NCI-H1092 treated with DMSO at 0.1 percent for 48 hours (cell line): ENCODE results near the gene MAP3K2.

Experiments
- DNase-seq: peaks from one replicate; lab custom pipeline; 2025; lab: John Stamatoyannopoulos, UW

Gene MAP3K2

DNA sequence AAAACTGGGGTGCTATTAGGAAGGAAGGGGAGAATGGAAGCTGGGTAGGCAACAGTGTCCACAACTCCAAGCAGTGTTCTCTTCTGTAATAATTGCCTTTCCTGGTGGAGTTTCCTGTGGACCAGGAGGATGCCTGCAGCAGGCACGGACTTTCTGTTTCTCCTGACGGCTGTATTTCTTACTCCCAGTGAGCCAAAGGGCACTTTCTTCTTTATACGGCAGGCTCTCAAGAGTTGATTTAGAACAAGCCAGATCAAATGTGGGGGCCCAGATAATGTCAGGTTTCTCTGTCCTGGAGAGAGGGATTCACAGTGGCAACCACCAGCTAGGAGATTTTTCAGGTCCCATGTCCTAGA is 17.5 kb upstream of the MAP3K2 start:
- no peak for DNase-seq

DNA sequence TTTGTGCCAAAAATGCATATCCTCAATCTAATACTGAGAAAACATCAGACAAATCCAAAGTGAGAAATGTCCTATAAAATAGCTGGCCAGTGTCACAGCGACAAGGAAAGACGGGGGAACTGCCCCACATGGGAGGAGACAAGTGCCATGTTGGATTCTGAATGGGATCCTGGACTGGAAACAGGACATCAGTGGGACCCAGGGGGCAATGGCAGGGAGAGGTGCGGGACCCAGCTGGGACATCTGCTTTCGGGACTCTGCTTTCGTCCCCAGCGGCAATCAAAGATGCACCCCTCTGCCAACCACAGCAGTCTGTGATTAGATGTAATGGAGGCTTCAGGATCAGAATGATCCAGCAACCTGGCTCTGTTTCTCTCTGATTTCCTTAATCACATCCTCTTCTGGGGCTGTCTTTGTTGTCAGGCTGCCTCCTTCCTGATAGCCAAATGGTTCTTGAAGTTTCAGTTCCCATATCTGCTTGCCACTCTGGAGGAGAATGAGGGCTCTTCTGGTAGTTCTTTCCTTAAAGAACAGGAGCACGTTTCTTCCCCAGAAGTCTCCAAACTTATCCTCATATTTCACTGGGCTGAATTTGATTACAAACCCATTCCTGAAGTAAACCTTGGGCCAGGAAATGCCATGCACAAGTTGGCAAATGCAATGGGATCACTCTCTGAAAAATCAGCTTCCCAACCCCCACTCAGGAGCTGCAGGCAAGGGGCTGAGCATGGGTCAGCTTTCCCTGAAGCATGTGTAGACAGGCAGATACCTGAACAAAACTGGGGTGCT is 16.9 kb upstream of the MAP3K2 start:
- no peak for DNase-seq

DNA sequence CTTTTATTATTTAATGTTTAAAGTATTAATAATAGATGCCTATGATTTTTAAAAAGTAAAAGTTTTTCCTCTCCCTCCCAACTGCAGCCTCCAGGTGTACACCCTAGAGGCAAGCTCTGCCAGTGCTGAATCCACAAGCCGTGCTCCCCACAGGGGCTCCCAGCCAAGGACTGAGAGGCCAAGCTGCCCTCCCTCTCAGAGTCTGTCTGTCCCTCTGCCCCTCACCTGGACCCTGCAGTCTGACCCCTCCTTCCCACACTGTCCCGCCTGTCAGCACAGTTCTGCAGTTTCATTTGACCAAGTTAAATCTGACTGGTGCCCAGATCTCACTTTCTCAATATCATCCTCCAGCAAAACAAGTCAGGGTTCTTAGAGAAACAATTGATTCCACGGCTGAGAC is 15.7 kb upstream of the MAP3K2 start:
- DNase-seq: no peak

DNA sequence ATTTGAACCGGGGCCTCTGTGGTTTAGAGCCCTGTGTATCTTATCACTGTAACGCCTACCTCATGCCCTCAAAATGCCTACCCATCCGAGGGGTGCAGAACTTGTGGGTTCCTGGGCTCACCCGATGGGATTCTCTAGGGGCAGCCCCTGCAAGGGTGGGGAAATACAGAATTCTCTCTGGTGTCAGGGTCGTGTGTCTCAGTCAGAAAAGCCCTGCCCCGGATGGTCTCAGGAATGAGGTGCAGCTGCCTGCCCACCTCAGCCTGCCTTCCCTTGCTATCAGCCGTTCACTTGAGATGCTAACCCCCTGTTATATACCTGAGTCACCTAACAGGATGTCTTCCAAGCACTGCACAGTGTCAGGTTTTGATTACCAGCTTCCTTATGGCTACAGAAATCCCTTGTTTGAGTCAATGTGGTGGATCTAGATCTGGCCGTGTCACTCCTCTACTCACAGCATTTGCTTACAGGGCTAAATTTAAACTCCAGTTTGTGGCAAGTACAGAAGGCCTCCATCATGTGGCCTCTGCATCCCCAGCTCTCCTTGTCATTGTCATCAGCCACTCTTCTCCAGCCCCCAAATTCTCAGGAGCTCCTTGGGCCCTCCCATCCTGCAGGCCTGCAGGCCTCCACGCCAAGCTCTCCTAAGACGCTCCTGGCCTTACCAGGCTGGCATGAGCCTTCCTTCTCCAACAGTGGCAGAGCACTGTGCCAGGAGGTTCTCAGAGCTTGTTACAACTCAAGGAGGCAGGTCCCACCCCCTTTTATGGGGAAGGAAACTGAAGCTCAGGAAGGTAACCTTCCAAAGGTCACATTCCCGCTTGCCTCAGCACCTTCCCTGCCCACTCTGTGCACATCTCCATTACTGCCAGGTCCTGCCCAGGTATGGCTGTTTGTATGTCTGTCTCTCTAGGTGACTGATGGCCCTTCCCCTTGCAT is 14.3 kb upstream of the MAP3K2 start:
- DNase-seq: no peak

DNA sequence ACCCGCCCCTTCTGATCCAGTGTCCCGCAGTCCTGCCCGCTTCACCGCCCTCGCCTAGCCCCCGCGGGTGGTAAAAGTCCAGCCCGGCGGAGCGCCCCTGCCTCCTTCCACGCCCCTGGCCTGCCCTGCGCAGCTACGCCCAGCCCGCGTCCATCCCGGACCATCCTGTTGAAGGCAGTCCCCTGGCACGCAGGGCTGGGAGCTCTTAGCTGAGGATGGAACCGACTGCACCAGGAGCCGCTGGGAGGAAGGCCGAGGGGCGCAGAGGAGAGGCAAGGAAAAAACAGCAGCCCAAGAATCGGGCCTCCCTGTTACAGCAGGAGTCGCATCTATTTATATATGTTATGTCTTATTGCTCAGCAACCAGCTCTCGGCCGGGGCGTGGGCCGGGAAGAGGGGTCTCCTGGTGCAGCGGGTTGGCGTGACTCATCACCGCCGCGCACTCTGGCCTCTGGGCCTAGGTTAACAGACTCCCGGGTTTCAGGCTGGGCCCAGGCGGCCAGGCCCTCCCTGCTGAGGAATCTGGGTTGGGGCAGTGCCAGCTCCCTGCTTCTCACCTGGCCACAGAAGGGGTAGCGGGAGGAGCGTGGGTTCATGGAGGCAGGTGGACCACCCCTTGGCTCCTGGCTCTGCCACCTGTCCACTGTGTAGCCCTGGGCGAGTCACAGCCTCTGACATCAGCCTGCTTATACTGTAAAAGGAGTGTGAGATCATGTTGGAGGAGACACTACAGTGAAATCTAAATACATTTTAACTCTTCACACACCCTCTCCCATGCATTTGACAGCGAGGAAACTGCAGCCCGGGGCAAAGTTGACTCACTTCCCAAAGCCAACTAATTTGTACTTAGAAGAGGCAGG is 13.4 kb upstream of the MAP3K2 start:
- DNase-seq: no peak

DNA sequence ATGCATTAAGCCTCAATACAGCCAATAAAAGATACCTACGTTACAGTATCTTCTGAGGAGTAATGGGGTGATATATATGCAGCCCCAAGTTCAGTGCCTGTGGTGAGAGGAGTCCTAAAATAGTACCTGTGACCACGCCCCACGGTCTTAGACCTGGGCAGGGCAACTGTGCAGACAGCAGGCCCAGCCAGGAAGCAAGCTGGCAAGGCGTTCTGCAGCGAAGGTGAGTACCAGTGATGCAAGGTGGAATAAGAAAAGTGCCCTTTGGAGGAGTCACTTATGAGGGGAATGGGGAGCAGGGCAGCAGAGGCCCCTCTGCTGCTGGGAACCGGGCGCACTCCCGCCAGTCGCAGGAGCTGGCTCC is 12.7 kb upstream of the MAP3K2 start:
- DNase-seq: no peak

DNA sequence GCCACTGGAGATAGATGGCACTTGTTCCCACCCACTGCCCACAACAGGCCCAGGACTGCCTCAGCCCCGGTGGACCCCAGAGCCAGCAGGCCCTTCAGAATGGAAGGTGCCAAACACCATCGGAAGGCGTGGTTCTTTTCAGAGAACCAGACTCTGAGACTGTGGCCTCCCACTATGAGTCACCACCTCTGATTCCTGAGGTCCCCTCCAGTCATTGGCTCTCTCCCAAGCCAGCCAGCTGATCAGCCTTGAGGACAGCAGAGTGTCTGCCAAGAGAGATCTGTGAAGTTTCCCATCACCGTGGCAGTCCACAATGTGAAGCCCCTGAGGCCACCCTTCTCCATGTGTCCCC is 10.4 kb upstream of the MAP3K2 start:
- DNase-seq: no peak

DNA sequence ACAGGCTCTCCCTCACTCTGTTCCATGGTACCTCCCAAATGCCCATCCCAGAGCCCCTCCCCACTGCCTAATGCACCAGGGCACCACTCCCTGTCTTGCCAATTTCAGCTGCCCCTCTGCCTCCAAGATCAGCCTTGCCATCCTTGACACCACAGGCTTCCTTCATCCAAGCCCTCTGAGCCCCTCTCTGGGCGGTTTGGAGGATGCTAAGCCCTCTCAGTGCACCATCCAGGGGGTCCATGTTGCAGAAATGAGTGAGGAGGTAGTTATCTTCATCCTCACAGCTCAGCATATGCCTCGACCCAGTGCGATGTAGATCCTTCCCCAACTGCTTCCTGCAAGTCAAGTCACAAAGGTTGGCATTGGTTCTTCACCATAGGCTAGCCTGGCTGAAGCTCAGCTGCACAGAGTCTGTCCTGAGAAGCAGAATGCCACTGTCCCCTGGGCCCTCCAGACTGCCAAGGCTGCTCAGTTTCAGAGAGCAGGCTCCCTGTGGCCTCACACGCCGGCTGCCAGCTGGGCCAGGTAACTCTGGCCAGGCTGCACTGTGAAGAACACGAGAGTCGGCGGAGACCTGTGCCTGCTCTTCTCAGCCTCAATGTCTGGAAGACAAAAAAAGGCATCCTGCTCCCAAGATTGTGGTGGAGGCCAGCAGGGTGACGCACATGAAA is 9.9 kb upstream of the MAP3K2 start:
- DNase-seq: no peak

DNA sequence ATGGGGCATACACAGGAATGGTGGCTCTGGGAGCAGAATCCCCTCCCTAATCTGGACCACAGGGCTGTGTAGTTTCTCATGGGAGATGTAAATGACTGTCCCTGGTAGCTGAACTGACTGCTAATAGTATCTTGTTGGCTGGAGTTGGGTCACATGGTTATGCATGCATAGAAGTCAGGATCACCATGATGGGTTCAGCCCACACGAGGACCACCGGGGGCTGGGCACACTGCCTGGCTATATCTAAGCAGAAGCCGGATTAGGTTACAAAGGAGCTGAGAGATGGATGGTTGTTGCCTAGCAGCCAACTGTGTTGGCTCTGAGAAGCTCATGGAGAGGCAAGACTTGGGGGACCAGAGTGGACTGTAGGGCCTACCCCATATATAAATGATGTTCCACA is 6.7 kb upstream of the MAP3K2 start:
- no peak for DNase-seq

DNA sequence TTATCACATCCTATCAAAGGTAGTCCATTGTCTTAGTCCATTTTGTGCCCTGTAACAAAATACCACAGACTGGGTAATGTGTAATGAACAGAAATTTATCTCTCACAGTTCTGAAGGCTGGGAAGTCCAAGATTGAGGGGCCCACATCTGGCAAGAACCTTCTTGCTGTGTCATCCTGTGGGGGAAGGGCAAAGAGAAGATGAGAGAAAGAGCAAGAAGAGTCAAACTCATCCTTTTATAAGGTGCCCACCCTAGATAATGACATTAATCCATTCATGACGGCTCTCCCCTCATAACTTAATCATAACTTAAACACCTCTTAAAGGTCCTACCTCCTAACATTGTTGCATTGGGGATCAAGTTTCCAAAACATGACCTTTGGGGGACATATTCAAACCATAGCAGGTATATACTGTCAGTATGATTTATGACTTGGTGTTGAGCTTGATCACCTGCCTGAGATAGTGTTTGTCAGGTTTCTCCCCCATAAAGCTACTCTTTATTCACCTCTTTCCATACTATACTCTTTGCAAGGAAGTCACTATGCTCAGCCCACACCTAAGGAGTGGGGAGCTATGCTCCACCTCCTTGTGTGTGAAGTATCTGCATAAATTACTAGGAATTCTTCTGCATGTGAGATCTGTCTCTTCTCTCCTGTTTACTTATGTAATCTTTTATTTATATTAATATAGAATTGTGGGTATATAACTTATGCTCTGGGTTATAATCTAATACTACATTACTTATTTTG is 5.2 kb upstream of the MAP3K2 start:
- DNase-seq: no peak

DNA sequence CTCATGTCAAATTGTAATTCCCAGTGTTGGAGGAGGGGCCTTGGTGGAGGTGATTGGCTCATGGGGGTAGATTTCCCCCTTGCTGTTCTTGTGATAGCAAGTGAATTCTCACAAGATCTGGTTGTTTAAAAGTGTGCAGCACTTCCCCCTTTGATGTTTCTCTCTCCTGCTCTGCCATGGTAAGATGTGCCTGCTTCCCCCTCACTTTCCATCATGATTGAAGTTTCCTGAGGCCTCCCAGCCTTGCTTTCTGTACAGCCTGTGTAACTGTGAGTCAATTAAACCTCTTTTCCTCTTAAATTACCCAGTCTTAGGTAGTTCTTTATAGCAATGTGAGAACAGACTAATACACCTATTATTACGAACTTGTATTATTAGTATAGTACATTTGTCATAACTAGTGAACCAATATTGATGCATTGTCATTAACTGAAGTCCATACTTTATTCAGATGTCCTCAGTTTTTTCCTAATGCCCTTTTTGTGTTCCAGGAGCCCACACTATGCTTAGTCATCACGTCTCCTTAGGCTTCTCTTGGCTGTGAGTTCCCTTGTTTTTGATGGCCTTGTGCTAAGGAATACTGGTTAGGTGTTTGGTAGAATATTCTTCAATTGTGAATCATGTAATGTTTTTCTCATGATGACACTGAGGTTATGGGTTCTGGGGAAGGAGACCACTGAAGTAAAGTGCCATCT is 4.5 kb upstream of the MAP3K2 start:
- no peak for DNase-seq

DNA sequence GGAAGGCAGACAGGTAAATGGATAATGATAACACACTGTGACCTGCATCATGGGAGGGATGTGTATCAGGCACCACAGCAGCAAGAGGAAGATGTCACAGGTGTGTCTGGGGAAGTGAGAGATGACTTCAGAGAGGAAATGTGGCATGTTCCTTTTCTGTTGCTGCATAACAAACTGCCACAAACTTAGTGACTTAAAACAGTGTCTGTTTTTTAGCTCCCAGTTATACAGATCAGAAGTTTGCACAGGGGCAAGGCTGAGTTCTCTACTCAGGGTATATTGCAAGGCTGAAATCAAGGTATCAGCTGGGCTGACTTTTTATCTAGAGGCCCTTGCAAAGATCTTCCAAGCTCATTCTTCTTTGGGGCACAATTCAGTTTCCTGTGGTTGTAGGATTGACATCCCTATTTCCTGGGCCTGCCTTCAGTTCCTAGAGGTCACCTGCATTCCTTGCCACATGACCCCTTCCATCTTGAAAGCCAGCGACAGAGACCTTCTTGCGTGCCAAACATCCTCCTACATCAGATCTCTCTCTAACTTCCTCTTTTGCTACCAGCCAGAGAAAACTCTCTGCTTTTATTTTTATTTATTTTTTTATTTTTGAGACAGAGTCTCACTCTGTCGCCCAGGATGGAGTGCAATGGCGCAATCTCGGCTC is 2.1 kb upstream of the MAP3K2 start:
- no peak for DNase-seq

DNA sequence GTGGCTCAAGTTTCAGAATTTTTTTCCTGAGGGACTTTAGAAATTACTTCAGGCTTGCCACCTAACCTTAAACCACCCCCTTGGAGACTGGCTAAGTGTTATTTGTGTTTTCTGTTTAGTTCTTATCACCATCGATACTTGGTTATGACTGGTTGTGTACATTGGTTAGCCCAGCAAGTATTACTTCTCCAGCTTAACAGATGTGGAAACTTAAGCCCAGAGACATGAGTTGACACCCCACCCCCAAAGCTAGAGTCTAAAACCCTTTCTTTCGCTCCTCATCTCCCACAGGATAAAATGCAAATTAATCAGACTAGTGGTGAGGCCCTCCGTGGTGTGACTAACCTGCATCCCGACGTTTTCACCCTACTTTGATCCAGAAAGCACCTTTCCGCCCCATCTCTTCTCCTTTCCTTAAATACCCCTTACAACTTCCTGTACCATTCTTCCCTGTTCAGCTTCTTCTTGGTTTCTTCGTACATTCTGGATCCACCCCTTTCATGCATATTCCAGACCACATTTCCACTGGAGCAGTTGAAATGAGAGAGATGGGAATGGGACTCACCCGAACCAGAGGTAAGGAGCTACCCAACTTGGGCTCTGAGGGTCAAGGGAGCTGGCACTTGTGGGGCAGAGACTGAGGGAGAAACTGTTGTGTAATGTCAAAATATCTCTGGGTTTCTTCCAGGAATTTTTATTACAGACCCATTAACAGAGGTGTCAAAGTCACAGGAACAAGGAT is 819 bp upstream of the MAP3K2 start:
- DNase-seq: no peak

DNA sequence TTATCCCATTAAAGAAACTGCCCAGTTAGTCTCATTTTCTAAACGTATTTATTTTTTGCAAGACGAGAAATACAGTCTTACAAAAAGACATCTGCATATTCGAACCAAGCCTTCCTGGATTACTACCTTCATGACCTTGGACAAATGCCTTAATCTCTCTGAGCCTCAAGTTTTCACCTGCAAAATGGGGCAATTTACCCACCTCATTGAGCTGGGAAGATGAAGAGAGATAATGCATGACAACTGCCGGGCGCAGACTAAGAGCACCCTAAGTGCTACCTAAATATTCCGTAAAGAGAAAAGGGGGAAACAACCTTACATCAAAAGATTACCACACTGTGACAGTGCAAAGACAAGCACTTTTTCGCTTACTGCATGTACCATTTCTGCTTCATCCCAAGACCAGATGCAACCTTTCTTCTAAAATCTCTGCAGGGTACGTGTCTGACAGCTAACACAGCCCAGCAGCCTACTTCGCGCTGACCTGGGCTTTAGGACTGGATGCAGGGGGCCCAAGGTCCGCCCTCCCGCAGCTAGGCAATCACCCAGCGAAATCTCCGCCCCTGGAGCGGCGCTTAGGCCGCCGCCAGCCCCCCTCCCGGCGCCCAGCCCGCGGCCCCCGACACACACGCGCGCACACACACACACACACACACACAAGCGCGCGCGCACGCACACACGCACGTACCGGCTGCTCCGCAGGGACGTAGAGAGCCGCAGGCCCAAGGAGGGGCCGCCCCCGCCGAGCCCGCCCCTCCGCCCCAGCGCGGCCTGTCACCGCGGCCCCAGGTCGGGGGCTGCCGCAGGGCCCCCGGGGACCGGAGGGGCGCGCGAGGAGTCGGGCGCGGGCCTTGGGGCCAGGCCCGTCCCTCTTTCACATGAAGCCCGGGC is 766 bp downstream of the MAP3K2 start:
- peak; percentile 58 for DNase-seq

DNA sequence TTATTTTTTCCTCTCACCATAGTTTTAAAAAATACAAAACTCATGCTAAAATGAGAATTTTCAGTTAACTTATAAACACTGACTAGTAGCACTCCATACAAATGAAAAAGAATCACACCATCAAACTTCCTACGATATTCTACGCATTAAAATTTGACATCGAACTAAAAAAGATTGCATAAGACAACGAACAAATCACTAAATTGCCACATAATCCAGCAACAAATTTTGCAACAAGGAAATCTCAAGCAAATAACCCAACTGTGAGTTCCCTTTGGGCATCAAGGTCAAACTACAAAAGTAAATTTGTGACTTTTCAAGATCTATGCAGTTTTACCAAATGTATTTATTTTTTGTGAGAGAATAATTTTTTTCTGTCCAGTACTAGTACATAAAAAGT is 1.5 kb downstream of the MAP3K2 start:
- no peak for DNase-seq

DNA sequence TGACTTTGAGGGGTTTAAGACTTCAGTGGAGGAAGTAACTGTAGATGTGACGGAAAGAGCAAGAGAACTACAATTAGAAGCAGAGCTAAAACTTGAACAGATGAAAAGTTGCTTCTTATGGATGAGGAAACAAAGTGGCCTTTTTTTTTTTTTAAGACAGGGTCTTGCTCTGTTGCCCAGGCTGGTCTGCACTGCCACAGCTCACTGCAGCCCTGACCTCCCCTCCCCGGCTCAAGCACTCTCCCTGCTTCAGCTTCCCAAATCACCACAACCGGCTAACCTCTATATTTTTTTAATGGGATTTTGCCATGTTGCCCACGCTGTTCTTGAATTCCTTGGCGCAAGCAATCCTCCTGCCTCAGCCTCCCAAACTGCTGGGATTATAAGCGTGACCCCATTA is 3.2 kb downstream of the MAP3K2 start:
- DNase-seq: no peak

DNA sequence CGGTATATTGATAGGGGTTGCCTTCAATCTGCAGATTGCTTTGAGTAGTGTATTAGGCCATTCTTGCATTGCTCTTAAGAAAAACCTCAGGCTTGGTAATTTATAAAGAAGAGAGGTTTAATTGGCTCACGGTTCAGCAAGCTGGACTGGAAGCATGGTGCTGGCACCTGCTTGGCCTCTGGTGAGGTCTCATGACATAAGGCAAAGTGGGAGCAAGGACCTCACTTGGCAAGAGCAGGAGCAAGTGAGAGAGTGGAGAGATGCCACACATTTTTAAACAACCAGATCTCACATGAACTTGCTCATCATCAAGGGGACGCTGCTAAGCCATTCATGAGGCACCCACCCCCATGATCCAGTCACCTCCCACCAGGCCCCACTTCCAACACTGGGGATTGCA is 4.9 kb downstream of the MAP3K2 start:
- no peak for DNase-seq

DNA sequence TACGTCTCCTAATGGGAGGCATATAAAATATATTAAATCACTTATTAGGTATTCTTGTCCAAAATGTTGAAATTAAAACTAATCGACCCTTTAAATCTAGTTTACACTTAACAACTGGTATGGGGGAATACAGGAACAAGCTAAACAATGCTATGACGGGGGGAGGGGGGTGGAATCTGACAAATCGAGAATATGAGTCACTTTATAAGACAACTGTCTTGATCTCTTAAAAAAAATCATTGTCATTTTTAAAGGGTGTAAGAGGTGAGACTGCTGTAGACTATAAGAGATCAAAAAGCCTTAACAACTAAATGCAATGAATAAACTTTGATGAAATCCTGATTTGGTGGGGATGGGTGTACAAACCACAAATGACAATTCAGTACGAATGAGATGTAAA is 6.0 kb downstream of the MAP3K2 start:
- no peak for DNase-seq
